22Rv1 (cell line): Measurements from ENCODE around the gene WASL.

Experiments used
- H3K27ac ChIP-seq: fragments of 450-650 bp; 2 replicates; pipeline ENCODE4 v1.5.1; 2017
- CTCF ChIP-seq: fragments of 450-650 bp; IDR thresholded peaks from 2 replicates; pipeline ENCODE4 v1.5.1; 2017; ENCODE audit warnings: mild to moderate bottlenecking
- ZFX ChIP-seq: fragments of 450-650 bp; IDR thresholded peaks from 2 replicates; pipeline ENCODE4 v1.6.1; 2017; ENCODE audit warnings: antibody characterized with exemption, borderline replicate concordance

WASL gene

DNA sequence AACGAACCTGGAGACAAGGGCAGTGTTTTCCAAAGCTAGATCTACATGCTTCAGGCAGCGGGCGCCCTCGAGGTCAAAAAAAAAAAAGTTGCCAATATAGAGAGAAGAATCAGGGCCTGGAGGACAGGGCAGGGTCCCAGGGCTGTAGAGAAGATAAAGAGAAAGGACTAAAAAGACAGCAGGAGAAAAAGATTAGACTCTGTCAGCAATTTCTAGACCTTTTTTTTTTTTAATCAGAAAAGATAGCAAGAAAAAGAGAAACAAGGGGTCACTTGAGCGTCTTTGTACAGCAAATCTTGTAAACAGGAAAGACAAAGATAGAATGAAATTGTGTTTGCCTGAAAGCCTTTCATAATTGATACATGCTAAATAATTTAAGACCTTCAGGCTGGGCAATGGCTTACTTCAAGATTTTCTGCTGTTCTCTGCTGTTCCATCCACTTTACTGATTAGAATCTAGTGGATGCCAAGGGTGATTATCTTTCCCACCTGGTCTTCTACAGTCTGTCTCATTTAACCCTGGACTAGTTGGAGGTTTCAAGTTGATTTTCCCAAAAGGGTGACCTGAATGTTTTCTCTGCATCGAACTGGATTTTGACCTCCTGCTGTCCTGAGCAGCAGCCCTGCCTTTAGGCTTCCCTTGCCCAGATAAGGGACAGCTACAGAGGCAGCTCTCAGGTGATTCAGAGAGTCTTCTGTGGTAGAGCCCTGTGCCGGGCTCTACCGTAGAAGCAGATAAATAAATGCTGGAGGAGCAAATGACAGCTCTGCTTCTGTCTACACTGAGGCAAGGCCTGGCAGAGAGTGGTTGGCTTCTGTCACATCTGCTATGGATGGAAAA is 88.1 kb downstream of the WASL start:
- H3K27ac ChIP-seq: no peak overlapping the region
- TF ChIP-seq ZFX (no peak), CTCF (no peak)

DNA sequence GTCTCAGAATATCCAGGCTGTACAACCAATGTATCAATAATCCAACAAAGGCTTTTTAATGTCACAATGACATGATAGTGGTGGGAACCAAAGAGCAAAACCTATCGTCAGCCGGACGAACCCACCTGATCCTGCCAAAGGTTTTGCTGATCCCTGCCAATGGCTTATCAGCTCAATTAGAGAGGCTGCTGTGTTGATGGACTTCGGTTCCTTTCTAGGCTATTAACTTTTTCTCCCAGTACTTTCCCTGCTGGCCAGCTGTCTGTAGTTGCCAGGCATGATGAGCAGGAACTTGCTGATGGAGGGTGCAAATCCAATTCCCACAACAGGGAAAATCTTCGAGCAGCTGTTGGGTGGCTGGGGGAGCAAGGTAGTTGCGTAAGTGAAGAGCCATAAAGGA is 90.8 kb downstream of the WASL start:
- TF ChIP-seq ZFX: no peak
- TF ChIP-seq CTCF: no peak
- no peak overlapping the region for H3K27ac ChIP-seq

DNA sequence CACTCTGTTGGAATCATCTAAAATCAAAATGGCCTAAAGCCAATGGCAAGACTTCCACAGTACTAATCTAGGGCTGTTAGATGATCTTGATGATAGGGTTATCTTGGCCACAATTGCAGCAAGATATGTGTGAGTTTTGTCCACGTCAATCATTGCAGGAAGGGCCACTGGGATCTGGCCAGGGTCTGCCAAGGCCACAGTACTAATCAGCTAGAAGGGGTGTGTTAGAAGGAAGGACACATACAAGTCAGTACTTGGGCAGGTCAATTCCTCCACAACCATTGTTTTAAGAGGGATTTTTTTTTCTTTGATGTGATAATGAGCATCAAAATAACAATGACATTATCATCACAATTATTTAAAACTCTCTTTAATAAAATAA is 91.5 kb downstream of the WASL start:
- TF ChIP-seq ZFX (no peak), CTCF (no peak)
- no peak overlapping the region for H3K27ac ChIP-seq

GRCh38 chr7:123656544-123657303 is 92.1 kb downstream of the WASL start:
- TF ChIP-seq CTCF (no peak), ZFX (no peak)

DNA sequence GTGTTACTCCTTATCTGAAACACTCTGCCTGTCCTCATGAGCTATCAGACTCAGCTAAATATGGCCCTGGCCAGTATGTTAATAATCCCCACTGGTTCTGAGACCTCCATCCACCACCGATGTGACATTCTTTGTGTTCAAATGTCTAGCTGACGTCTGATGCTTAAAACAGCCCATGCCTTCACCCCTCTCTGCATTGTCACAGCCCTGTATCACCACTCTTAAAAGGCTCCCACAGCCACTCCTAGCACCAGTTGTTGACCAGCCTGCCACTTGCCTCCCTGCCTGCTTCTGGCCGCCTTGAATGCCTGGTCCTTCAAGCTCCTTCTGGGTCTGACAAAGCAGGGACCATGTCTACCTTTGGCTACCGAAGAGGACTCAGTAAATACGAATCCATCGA is 93.2 kb downstream of the WASL start, which contains the start of gene LMOD2:
Gene LMOD2 (plus strand): TSS at position 253 of the 400 bp plus-strand sequence. CDS start 98 bp downstream, at position 351.
- TF ChIP-seq ZFX: no peak
- no peak for TF ChIP-seq CTCF
- no peak within 1 kb of the TSS for H3K27ac ChIP-seq

More at GRCh38 chr7:123656544-123657303, 92.1 kb downstream of the WASL start:
- no peak overlapping the region for H3K27ac ChIP-seq

DNA sequence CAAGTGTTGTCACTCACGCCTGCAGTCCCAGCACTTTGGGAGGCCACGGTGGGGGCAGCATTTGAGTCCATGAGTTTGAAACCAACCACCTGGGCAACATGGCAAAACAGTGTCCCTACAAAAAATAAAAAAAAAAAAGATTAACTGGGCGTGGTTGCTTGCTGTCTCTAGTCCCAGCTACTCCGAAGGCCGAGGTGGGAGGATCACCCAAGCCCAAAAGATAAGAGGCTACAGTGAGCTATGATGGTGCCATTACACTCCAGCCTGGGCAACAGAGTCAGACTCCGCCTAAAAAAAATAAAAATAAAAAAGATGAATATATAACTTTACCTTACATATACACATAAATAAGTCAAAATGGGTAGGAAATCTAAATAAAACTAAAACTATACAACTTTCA is 95.6 kb downstream of the WASL start:
- TF ChIP-seq ZFX: no peak
- TF ChIP-seq CTCF: no peak
- H3K27ac ChIP-seq: no peak overlapping the region

DNA sequence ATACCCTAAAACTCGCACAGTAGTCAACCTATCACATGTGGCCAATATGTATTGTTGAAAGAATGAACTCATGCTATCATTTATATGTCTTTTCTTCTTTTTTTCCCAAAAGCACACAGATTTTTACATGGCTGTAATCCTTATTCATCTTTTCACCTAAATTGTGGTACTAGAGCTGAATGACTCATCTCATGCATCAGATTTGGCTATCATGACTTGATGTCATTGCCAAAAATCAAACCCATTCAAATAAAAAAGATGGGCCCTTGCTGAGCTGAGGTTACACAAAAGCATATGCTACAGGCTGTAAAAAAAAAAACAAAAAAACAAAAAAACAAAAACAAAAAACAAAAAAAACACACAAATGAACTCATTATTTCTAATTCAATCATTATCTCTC is 96.4 kb downstream of the WASL start:
- no peak overlapping the region for H3K27ac ChIP-seq
- TF ChIP-seq CTCF: no peak
- TF ChIP-seq ZFX: no peak
